GM18951 (cell line): ENCODE results near the gene WNT1.

Experiments used
- POLR2A ChIP-seq: IDR thresholded peaks from 4 replicates; pipeline ENCODE4 v1.6.1; 2011; ENCODE audit warnings: mild to moderate bottlenecking; ENCODE audit not compliant: insufficient read length, insufficient read depth; ENCODE audit errors: extremely low read depth
- in situ Hi-C: fragments of 300-500 bp; cut with MboI; formaldehyde crosslinking; loops from one replicate; pipeline ENCODE4 v1.12.0; 2022; ENCODE audit warnings: low sequenced_read_pairs, mixed read lengths, inconsistent platforms; ENCODE audit not compliant: unreplicated experiment

WNT1 gene

GRCh38 chr12:49015196-49015595, 37.1 kb downstream of the WNT1 start:
- in situ Hi-C loops = no loop called here
- TF ChIP-seq POLR2A = no peak

GRCh38 chr12:49017891-49018260, 39.8 kb downstream of the WNT1 start:
- in situ Hi-C loops = no loop called here
- TF ChIP-seq POLR2A = no peak

GRCh38 chr12:49018261-49019119, 40.4 kb downstream of the WNT1 start, which contains the start of gene PRKAG1:
TSS of gene PRKAG1 (minus strand) at chr12:49018776. CDS start at chr12:49018740, 36 bp downstream.
- peak; percentile 93 for TF ChIP-seq POLR2A
- in situ Hi-C loops = no loop called here

- in situ Hi-C loops = no loop called here
Observed at GRCh38 chr12:49019120-49019430, 41.0 kb downstream of the WNT1 start.

GRCh38 chr12:49019443-49020324, 41.6 kb downstream of the WNT1 start:
- in situ Hi-C loops = no loop called here
- no peak for TF ChIP-seq POLR2A

More at GRCh38 chr12:49019120-49019430, 41.0 kb downstream of the WNT1 start:
- no peak for TF ChIP-seq POLR2A

GRCh38 chr12:49020441-49020840, 42.3 kb downstream of the WNT1 start:
- in situ Hi-C loops = no loop called here
- TF ChIP-seq POLR2A = no peak

GRCh38 chr12:49021292-49021915, 43.3 kb downstream of the WNT1 start:
- in situ Hi-C loops = no loop called here
- no peak for TF ChIP-seq POLR2A

- in situ Hi-C loops = no loop called here
- TF ChIP-seq POLR2A = no peak
Observed at GRCh38 chr12:49022558-49023178, 44.5 kb downstream of the WNT1 start.

- in situ Hi-C loops = no loop called here
- TF ChIP-seq POLR2A = no peak
Observed at GRCh38 chr12:49023812-49024211, 45.7 kb downstream of the WNT1 start.

- in situ Hi-C loops = no loop called here
- TF ChIP-seq POLR2A = no peak
Observed at GRCh38 chr12:49024543-49024942, 46.4 kb downstream of the WNT1 start.

GRCh38 chr12:49025463-49025862, 47.3 kb downstream of the WNT1 start:
- no peak for TF ChIP-seq POLR2A
- in situ Hi-C loops = no loop called here

GRCh38 chr12:49026101-49026500, 48.0 kb downstream of the WNT1 start:
- TF ChIP-seq POLR2A = no peak
- in situ Hi-C loops = no loop called here
